ENCODE data around the gene INPP4B.

The INPP4B gene

GRCh38 chr4:142355421-142355930 is 490.6 kb downstream of the INPP4B start:
- in situ Hi-C loops (cut with MboI; ENCODE audit: low sequenced_read_pairs): no loop called here

GRCh38 chr4:142354794-142355420 is 491.2 kb downstream of the INPP4B start:
- in situ Hi-C loops (cut with MboI; ENCODE audit: low sequenced_read_pairs): no loop called here

GRCh38 chr4:142354041-142354440 is 492.1 kb downstream of the INPP4B start:
- in situ Hi-C loops (cut with MboI; ENCODE audit: low sequenced_read_pairs): no loop called here

- in situ Hi-C loops (cut with MboI; ENCODE audit: low sequenced_read_pairs): no loop called here
These were observed 492.9 kb downstream of the INPP4B start for GRCh38 chr4:142353149-142353738.

- in situ Hi-C loops (cut with MboI; ENCODE audit: low sequenced_read_pairs): no loop called here
These were observed 493.4 kb downstream of the INPP4B start for GRCh38 chr4:142352712-142353111.

- in situ Hi-C loops (cut with MboI; ENCODE audit: low sequenced_read_pairs): no loop called here
These were observed 494.1 kb downstream of the INPP4B start for GRCh38 chr4:142351958-142352357.

GRCh38 chr4:142350871-142351270 is 495.2 kb downstream of the INPP4B start:
- in situ Hi-C loops (cut with MboI; ENCODE audit: low sequenced_read_pairs): no loop called here

- in situ Hi-C loops (cut with MboI; ENCODE audit: low sequenced_read_pairs): no loop called here
These were observed 497.5 kb downstream of the INPP4B start for GRCh38 chr4:142348613-142349021.

- in situ Hi-C loops (cut with MboI; ENCODE audit: low sequenced_read_pairs): no loop called here
These were observed 498.9 kb downstream of the INPP4B start for GRCh38 chr4:142347241-142347640.

GRCh38 chr4:142345924-142346323 is 500.2 kb downstream of the INPP4B start:
- in situ Hi-C loops (cut with MboI; ENCODE audit: low sequenced_read_pairs): no loop called here

- in situ Hi-C loops (cut with MboI; ENCODE audit: low sequenced_read_pairs): no loop called here
These were observed 504.8 kb downstream of the INPP4B start for GRCh38 chr4:142341268-142341667.

GRCh38 chr4:142339053-142339452 is 507.0 kb downstream of the INPP4B start:
- in situ Hi-C loops (cut with MboI; ENCODE audit: low sequenced_read_pairs): no loop called here

- in situ Hi-C loops (cut with MboI; ENCODE audit: low sequenced_read_pairs): no loop called here
These were observed 509.7 kb downstream of the INPP4B start for GRCh38 chr4:142336251-142336934.

GRCh38 chr4:142334931-142335330 is 511.2 kb downstream of the INPP4B start:
- in situ Hi-C loops (cut with MboI; ENCODE audit: low sequenced_read_pairs): no loop called here

- in situ Hi-C loops (cut with MboI; ENCODE audit: low sequenced_read_pairs): no loop called here
These were observed 514.5 kb downstream of the INPP4B start for GRCh38 chr4:142331646-142332045.

GRCh38 chr4:142331132-142331531 is 515.0 kb downstream of the INPP4B start:
- in situ Hi-C loops (cut with MboI; ENCODE audit: low sequenced_read_pairs): no loop called here

GRCh38 chr4:142330311-142330710 is 515.8 kb downstream of the INPP4B start:
- in situ Hi-C loops (cut with MboI; ENCODE audit: low sequenced_read_pairs): no loop called here

- in situ Hi-C loops (cut with MboI; ENCODE audit: low sequenced_read_pairs): no loop called here
These were observed 516.8 kb downstream of the INPP4B start for GRCh38 chr4:142329313-142329712.

- in situ Hi-C loops (cut with MboI; ENCODE audit: low sequenced_read_pairs): no loop called here
These were observed 519.9 kb downstream of the INPP4B start for GRCh38 chr4:142326181-142326580.

GRCh38 chr4:142324572-142324971 is 521.5 kb downstream of the INPP4B start:
- in situ Hi-C loops (cut with MboI; ENCODE audit: low sequenced_read_pairs): no loop called here

- in situ Hi-C loops (cut with MboI; ENCODE audit: low sequenced_read_pairs): no loop called here
These were observed 523.1 kb downstream of the INPP4B start for GRCh38 chr4:142322996-142323395.

- in situ Hi-C loops (cut with MboI; ENCODE audit: low sequenced_read_pairs): no loop called here
These were observed 527.8 kb downstream of the INPP4B start for GRCh38 chr4:142318280-142318679.

All from HL-60/S4 treated with phorbol 12-myristate 13-acetate at 8.2 ng/mL for 4 days and 3 days (cell line).